ENCODE data around the gene CPE. TPM values are rescaled to one million over a fixed set of nuclear protein-coding genes. Genes with fewer than 3 reads are reported as not detected.
"Not testable (repeated sequence)": the region's sequence is repeated elsewhere in the genome, so short reads cannot be mapped to it uniquely, and the experiment has no call there.

Gene CPE
- polyA plus RNA-seq, 1 donor (not counting 4 experiments of a cell fraction or from before 2014, with no cell fraction given): 1.9 TPM

DNA sequence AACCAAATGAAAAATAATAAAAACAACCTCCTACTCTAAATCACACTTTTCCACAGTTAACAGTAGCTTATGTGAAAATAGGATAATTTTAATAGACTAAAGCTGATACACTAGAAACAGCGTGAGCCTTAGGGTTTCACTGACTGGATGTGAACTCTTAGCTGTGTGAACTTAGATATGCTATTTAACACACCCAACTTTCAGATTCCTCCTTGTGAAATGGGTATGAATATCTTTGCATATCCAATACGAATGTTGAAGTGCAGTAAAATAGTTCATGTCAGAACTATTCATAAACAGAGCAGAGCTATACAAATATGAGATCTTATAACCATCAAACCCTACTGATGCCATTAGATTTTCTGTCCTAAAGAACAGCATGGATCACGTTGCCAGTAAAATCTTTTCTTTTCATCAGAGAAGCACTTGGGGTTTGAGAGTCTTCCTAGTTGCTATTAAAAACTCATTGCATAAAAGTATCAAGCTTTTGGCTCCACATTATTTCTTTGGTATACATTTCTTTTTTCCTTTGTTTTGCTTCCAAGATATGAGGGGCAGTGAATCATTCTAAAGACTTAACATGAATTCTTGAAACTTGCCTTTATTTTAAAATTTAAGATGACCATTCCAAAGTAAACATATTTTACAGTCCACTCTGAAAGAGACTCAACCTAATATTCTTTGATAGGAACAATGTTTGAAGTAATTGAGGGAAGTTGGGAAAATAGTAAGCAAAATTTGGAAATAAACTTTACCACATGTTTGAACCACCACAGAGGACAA is 102.4 kb downstream of the CPE start:
- TF ChIP-seq EZH2 (IDR thresholded peaks at IDR 0.05; ENCODE audit: low read length) (no peak), CTCF (optimal IDR thresholded peaks at IDR 0.05 in 1 of 3, IDR thresholded peaks at IDR 0.05 in 1 of 3, conservative IDR thresholded peaks at IDR 0.05 in 1 of 3; ENCODE audit: extremely low read depth in 1 of 3, insufficient read depth in 2 of 3, low read length in 3 of 3) (no peak)
- Histone ChIP-seq H3K4me1 (ENCODE audit: control insufficient read depth, extremely low read depth, insufficient read depth, low read length) (peaks cover 6% of the 10 kb centered on the region), H3K9me1 (ENCODE audit: control insufficient read depth, extremely low read depth, insufficient read depth, low read length) (no peaks in the 10 kb centered on the region), H3K9ac (ENCODE audit: control insufficient read depth, extremely low read depth, insufficient read depth, low read length) (no peak overlapping the region), H3K27me3 (ENCODE audit: control insufficient read depth, extremely low read depth, insufficient read depth, low read length) (no peaks in the 10 kb centered on the region), H3K27ac (ENCODE audit: control insufficient read depth, insufficient read depth, low read length) (no peak overlapping the region), H3K79me2 (ENCODE audit: control insufficient read depth, insufficient read depth, low read length) (no peaks in the 10 kb centered on the region), H3K4me2 (ENCODE audit: control insufficient read depth, extremely low read depth, insufficient read depth, low read depth, low read length) (no peak overlapping the region), H3K36me3 (ENCODE audit: control insufficient read depth in 2 of 2, extremely low read depth in 1 of 2, insufficient read depth in 2 of 2, low read length in 2 of 2) (no peaks in the 10 kb centered on the region), H3K9me3 (ENCODE audit: control insufficient read depth, low read depth, low read length) (no peaks in the 10 kb centered on the region), H4K20me1 (ENCODE audit: control insufficient read depth, extremely low read depth, insufficient read depth, low read length) (no peaks in the 10 kb centered on the region), H2AFZ (ENCODE audit: control insufficient read depth, low read length) (no peak overlapping the region), H3K4me3 (ENCODE audit: control insufficient read depth in 2 of 3, extremely low read depth in 1 of 3, insufficient read depth in 2 of 3, low read depth in 1 of 3, low read length in 3 of 3) (no peak overlapping the region)
- DNase-seq (ENCODE audit: low read depth, low spot score) (no peak), FAIRE-seq (no peak)
- dilution Hi-C loops (cut with MboI; ENCODE audit: extremely low pct_ligation_motif_present, low sequenced_read_pairs): no loop called here

- no peak overlapping the region for H3K9ac ChIP-seq (ENCODE audit: control insufficient read depth, extremely low read depth, insufficient read depth, low read length)
- H3K36me3 ChIP-seq (ENCODE audit: control insufficient read depth in 2 of 2, extremely low read depth in 1 of 2, insufficient read depth in 2 of 2, low read length in 2 of 2): no peaks in the 10 kb centered on the region
- no peaks in the 10 kb centered on the region for H3K9me3 ChIP-seq (ENCODE audit: control insufficient read depth, low read depth, low read length)
- DNase-seq (ENCODE audit: low read depth, low spot score): no peak
- dilution Hi-C loops (cut with MboI; ENCODE audit: extremely low pct_ligation_motif_present, low sequenced_read_pairs): no loop called here
- H3K79me2 ChIP-seq (ENCODE audit: control insufficient read depth, insufficient read depth, low read length): no peaks in the 10 kb centered on the region
- peak; percentile 43 for FAIRE-seq
- H3K9me1 ChIP-seq (ENCODE audit: control insufficient read depth, extremely low read depth, insufficient read depth, low read length): no peaks in the 10 kb centered on the region
- no peaks in the 10 kb centered on the region for H3K27me3 ChIP-seq (ENCODE audit: control insufficient read depth, extremely low read depth, insufficient read depth, low read length)
- H3K4me3 ChIP-seq (ENCODE audit: control insufficient read depth in 2 of 3, extremely low read depth in 1 of 3, insufficient read depth in 2 of 3, low read depth in 1 of 3, low read length in 3 of 3): no peak overlapping the region
- H3K4me2 ChIP-seq (ENCODE audit: control insufficient read depth, extremely low read depth, insufficient read depth, low read depth, low read length): no peak overlapping the region
- TF ChIP-seq CTCF (optimal IDR thresholded peaks at IDR 0.05 in 1 of 3, IDR thresholded peaks at IDR 0.05 in 1 of 3, conservative IDR thresholded peaks at IDR 0.05 in 1 of 3; ENCODE audit: extremely low read depth in 1 of 3, insufficient read depth in 2 of 3, low read length in 3 of 3): no peak
- no peak for TF ChIP-seq EZH2 (IDR thresholded peaks at IDR 0.05; ENCODE audit: low read length)
- H3K27ac ChIP-seq (ENCODE audit: control insufficient read depth, insufficient read depth, low read length): no peak overlapping the region
- no peaks in the 10 kb centered on the region for H3K4me1 ChIP-seq (ENCODE audit: control insufficient read depth, extremely low read depth, insufficient read depth, low read length)
- H2AFZ ChIP-seq (ENCODE audit: control insufficient read depth, low read length): no peak overlapping the region
- H4K20me1 ChIP-seq (ENCODE audit: control insufficient read depth, extremely low read depth, insufficient read depth, low read length): no peaks in the 10 kb centered on the region
Measured at GRCh38 chr4:165489786-165490185, 111.0 kb downstream of the CPE start.

- H3K4me2 ChIP-seq (ENCODE audit: control insufficient read depth, extremely low read depth, insufficient read depth, low read depth, low read length); dilution Hi-C loops (cut with MboI; ENCODE audit: extremely low pct_ligation_motif_present, low sequenced_read_pairs); H4K20me1 ChIP-seq (ENCODE audit: control insufficient read depth, extremely low read depth, insufficient read depth, low read length); FAIRE-seq; H3K36me3 ChIP-seq (ENCODE audit: control insufficient read depth in 2 of 2, extremely low read depth in 1 of 2, insufficient read depth in 2 of 2, low read length in 2 of 2); H3K9me3 ChIP-seq (ENCODE audit: control insufficient read depth, low read depth, low read length); H3K9me1 ChIP-seq (ENCODE audit: control insufficient read depth, extremely low read depth, insufficient read depth, low read length); H3K4me3 ChIP-seq (ENCODE audit: control insufficient read depth in 2 of 3, extremely low read depth in 1 of 3, insufficient read depth in 2 of 3, low read depth in 1 of 3, low read length in 3 of 3); H2AFZ ChIP-seq (ENCODE audit: control insufficient read depth, low read length); H3K27me3 ChIP-seq (ENCODE audit: control insufficient read depth, extremely low read depth, insufficient read depth, low read length); H3K79me2 ChIP-seq (ENCODE audit: control insufficient read depth, insufficient read depth, low read length); H3K27ac ChIP-seq (ENCODE audit: control insufficient read depth, insufficient read depth, low read length); DNase-seq (ENCODE audit: low read depth, low spot score); H3K4me1 ChIP-seq (ENCODE audit: control insufficient read depth, extremely low read depth, insufficient read depth, low read length); H3K9ac ChIP-seq (ENCODE audit: control insufficient read depth, extremely low read depth, insufficient read depth, low read length): not testable (repeated sequence)
Measured at GRCh38 chr4:165492583-165492982, 113.8 kb downstream of the CPE start.

Measured in keratinocyte (primary cell).